ENCODE data around the gene COL4A1.
"Not testable (repeated sequence)": the region's sequence is repeated elsewhere in the genome, so short reads cannot be mapped to it uniquely, and the experiment has no call there.

Gene COL4A1

GRCh38 chr13:110128546-110128945 lies 178.4 kb downstream of the COL4A1 start:
- DNase-seq, result no peak

GRCh38 chr13:110127986-110128511 lies 178.9 kb downstream of the COL4A1 start:
- no peak for DNase-seq

DNA sequence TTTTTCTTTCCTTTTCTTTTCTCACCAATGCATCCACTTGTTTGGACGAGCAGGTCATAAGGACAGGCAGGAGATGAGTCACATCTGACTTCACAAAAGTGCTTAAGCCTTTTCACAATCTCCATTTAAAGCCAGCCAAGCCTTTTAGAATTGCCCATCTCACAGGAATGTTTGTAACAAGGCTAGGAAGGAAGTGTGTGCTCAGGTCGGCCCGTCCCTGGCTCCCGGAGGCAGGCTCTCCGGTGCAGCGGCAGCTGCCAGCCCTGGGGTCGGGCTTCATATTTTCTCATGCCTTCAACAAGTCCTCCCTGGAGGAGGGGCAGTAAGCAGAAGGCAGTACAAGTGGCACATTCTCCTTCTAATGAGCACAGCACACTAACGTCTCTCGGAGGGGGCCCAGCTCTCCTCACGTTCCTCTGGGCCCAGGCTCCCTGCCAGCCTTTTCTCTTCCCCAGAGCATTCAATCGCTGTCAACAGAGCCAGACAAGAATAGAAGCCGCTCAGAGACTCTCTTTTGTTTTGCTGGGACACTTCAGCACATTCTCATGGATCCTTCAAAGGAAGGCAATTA lies 180.5 kb downstream of the COL4A1 start:
- no peak for DNase-seq

DNA sequence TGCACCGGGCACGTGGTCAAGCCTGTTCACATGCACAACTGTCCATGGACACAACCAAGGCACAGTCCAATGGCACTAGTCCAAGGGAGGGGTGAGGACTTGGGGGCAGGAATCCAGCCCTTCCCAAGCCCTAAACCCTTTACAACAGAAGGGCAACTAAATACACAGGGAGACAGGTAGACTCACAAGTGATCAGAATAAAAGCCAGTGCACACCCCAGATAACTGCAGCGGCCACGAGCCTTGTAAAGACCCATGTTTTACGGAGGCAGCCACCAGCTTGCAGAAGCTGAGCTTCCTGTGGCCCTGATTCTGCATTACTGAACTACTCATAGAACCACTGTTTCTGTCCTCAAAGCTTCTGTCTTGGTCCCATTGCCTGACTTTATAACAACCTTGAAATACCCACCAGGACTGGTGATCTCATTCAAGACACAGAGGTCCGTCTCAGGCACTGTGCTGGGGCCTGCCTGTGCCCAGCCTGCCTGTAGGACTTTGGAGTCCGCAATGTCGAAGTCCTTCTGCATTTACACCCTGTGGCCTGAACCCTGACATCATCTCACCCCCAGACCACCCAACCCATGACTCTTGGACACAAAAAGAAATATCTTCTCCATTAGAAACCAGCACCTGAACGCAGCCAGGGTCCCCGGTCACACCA lies 181.2 kb downstream of the COL4A1 start:
- DNase-seq, result no peak

DNA sequence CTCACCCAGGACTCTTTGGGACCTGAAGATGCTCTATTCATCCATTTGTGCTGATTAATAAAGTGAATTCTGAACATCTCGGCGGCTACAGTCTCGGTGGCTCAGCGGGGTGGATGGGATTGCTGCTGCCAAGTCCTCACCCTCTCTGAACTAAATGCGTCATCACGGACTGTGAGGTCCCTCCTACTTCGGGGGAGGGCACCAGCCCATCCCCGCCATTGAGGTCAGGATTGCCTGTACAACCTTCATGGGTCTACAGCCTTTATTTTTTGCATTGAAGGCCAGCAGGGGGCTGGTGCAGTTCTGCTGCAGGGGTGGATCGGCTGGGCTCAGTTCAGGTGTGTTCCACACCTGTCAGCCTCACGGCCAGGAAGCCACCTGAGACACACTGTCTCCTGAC lies 181.8 kb downstream of the COL4A1 start:
- no peak for DNase-seq

DNA sequence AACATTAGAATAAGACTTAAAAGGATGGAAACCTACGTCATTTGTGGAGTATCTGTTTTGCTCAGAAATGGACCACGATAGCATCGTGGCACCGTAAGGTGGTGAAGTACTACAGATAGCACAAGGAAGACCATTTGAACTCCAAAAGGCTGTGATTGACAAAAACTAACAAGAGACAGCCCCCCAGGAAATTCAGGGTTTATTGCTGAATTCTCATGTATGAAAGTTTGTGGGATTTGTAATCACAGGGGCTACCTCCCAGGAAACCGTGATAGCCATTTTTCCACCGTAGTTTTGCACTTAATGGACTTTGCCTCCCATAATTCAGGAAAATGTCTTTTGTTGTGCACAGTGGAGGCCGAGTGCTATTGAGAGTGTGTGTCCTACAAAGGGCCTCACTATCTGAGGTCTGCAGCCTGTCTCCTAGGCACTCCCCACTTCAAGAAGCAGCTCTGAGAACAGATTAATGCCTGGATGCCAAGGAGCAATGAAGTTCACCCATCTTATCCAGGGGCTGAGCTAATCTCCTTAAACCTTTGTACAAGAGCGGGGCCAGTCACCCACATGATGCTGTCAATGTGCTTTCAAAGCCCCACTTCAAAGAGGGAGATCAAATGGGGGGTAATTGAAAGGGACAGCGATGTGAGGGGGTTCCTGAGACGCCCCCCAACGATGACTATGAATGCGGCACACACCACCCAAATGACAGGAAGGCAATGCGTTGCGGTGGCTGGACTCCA lies 182.6 kb downstream of the COL4A1 start:
- DNase-seq, result no peak

DNA sequence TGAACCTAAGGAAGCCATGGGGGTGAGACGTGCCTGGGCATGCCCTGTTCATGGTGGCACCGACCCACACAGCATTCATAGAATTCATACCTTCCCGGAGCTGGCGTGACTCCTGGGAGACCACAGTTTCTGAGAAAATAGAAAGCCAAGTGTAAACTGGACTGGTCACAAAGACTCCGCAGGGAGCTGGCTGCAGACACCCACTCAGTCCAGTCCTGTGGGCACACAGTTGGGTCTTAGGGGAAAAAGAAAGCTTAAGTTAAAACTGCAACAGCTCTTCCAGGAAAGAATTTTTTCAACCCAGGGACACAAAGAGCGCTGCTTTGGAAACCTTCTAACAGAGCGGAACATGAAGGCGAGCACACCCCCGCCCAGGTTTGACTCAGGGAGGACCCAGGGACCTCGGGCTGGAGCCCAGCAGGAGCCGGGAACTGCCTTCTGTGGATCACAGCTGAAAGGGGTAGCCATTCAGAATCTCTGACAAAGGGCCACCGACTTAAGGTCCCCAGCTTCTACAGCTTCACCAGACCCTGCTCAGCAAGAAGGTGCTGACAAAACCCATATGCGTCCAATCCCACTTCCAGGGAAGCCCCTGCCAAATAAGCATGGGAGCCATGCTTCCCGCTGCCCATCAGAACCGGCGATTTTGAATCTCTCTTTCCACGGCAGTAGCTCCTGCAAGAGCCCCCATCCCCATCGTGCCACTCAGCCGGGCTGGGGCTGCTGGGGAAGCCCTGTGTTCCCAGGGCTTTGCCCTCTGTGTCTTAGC lies 183.7 kb downstream of the COL4A1 start:
- no peak for DNase-seq

DNA sequence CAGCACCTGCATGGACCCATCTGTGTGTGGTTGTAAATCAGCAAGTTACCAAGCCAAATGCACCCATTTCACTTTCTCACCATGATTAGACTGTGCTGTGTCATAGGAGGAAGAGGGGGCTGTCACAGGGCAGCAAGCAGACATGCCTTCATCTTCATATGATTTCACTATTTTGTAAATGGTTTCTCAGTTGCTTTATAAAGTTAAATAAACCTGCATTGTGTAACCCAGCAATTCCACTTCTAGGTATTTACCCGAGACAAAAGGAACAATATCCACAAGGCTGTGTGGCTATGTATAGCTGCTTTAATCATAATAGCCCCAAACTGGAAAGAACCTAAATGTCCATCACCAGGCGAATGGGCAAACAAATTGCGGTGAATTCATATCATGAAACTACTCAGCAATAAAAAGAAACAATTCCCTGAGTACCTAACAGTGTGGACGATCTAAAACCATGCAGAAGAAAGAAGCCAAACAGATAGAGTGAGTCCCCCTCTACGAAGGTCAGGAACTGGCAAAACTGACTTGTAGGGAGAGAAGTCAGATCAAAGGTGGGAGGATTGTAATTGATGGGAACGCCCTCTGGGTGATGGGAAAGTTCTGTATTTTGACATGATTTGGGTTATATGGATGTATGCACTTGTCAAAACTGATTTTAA lies 185.4 kb downstream of the COL4A1 start:
- no peak for DNase-seq

- DNase-seq, result no peak
These were observed 186.7 kb downstream of the COL4A1 start for GRCh38 chr13:110119935-110120905.

GRCh38 chr13:110118106-110118505 lies 188.9 kb downstream of the COL4A1 start:
- DNase-seq, result no peak

DNA sequence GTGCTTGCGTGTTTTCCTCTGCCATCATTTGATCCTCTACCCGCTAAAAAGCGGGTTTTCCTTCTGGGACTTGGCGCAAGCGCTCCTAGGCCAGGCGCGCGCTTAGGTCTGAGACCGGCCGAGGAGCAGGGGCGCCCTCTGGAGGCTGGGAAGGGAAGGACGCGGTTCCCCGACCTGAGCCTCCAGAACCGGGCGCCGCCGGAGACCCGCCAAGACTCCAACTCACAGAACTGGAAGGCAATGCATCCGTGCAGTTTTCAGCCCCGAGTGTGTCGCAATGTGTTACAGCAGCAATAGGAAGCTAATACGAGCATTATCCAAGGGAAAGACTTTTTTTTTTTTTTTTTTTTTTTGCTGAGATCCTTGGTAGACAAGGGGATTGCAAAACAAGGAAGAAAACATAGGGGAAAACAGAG lies 190.9 kb downstream of the COL4A1 start:
- peak in 4 of 6 experiments; percentile 2 to 21 (median 6) for DNase-seq

DNA sequence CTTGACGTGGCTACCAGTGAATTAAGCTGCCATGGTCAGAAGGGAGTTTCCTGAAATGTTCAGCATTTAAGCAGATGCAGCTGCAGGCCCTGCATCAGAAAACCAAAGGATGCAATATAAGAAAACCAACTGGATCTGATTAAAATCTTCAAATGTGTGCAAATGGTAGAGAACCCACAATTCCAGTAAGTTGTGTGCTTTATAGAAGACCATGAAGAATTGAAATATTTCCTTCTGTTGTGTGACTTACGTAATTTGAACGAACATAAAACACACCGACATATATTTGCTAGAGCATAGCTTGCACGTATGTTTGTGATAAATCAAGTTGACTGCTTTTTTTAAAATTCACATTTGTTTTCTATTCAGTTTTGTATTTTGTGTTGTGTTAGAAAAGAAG lies 191.4 kb downstream of the COL4A1 start:
- no peak for DNase-seq

DNA sequence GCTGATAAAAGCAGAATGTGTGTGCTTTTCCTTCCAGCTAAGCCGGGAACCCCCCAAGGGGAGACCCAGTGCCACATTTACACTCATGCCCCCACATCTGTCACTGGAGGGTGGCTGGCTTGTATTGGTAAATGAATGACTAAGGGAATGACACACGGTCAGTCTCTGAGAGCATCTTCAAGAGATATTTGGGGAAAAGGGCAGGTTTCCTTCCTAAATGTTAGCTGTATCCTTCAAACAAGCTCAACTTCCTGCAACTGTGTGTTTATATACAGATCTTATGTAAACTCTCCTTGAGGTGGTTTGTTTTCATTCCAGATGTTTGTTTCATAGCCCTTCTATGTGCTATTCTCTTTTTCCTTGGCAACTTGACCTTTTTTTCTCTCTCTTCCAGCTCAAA lies 192.6 kb downstream of the COL4A1 start:
- no peak for DNase-seq

DNA sequence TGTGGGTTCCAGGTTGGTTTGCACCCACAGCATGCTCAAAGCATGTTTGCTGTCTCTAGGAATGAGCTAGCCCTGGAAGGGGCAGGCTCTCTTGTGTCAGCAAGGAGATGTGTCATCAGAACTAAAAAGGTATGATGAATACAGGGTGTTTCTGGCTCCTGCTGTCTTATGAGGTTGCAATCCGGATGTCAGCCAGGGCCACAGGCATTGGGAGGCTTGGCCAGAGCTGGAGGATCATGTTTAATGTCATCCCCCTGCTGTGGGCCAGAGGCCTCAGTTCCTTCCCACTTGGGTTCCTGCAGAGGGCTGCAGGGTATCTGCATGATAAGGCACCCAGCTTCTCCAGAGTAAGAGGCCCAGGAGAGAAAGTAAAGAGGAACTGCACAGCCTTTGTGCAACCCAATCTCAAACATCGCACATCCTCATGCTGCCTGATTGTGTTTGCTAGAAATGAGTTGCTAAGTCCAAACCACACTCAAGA lies 193.6 kb downstream of the COL4A1 start:
- no peak for DNase-seq

DNA sequence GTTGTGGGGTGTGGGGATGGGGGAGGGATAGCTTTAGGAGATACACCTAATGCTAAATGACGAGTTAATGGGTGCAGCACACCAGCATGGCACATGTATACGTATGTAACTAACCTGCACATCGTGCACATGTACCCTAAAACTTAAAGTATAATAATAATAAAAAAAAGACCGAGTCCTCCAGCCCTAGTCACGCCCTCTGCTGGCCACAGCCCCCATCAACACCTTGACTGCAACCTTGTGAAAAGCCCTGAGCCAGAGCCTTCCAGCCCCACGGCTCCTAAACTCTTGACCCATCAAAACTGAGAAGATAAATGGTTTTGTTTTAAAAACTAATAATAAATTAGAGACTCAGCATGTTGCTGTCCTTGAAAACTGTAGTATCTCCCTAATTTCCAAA lies 194.6 kb downstream of the COL4A1 start:
- DNase-seq, result not testable (repeated sequence)

DNA sequence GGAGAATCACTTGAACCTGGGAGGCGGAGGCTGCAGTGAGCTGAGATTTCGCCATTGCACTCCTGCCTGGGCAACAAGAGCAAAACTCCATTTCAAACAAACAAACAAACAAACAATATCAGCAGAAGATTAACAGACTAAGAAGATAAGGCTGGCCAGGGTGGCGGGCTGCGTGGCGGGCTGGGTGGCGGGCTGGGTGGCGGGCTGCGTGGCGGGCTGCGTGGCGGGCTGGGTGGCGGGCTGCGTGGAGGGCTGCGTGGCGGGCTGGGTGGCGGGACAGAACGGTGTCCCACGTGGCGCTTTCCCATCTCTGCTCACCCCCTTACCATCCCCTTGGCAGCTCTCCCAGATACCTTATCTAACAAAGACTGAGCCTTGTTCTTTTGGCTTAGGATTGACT lies 196.2 kb downstream of the COL4A1 start:
- DNase-seq, result no peak

GRCh38 chr13:110109910-110110309 lies 197.0 kb downstream of the COL4A1 start:
- DNase-seq, result no peak

GRCh38 chr13:110109140-110109783 lies 197.7 kb downstream of the COL4A1 start:
- DNase-seq, result no peak

DNA sequence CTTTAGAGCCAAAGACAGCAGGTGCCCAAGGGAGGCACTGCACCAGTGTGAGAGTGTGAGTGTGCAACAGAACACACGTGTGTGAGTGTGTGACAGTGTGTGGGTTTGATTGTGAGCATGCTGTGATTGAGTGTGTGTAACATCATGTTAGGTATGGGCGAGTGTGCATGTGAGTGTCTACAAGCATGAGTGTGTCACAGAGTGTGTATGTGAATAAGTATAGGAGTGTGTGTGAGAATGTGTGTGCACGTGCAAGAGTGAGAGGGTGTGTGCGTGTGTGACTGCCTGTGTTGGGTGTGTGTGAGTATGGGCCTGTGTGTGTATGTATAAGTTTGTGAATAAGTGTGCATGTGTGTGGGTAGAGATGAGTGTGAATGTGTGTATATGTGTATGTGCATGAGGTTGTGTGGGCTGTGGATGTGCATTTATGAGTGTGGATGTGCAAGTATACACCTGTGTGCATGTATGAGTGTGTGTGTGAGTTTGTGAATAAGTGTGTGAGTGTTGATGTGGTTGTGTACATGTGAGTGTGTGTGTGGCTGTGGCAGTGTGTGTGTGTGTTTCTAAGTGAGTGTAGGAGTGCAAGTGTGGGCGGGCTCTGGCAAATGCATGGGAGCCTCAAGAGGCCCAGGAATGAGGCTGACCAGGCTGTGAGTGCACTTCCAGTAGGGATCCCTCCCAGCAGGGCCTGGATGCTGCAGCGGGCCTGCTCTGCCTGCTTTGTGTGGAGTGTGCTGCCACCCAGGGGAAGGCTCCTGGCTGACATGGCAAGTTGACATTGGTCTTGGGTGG lies 198.4 kb downstream of the COL4A1 start:
- no peak for DNase-seq
